Measurements from ENCODE around the gene SIK3. TPM values are rescaled to one million over a fixed set of nuclear protein-coding genes. Genes with fewer than 3 reads are reported as not detected.

Gene SIK3
- total RNA-seq, 1 donor = 25.7 TPM

DNA sequence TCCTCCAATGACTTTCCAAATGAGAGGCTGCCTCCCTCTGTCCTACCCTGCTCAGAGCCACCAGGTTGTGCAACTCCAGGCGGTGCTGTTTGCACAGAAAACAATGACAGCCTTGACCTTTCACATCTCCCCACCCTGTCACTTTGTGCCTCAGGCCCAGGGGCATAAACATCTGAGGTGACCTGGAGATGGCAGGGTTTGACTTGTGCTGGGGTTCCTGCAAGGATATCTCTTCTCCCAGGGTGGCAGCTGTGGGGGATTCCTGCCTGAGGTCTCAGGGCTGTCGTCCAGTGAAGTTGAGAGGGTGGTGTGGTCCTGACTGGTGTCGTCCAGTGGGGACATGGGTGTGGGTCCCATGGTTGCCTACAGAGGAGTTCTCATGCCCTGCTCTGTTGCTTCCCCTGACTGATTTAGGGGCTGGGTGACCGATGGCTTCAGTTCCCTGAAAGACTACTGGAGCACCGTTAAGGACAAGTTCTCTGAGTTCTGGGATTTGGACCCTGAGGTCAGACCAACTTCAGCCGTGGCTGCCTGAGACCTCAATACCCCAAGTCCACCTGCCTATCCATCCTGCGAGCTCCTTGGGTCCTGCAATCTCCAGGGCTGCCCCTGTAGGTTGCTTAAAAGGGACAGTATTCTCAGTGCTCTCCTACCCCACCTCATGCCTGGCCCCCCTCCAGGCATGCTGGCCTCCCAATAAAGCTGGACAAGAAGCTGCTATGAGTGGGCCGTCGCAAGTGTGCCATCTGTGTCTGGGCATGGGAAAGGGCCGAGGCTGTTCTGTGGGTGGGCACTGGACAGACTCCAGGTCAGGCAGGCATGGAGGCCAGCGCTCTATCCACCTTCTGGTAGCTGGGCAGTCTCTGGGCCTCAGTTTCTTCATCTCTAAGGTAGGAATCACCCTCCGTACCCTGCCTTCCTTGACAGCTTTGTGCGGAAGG is 265.6 kb downstream of the SIK3 start:
- H3K36me3 ChIP-seq (ENCODE audit: insufficient read depth, low read length) = no peaks in the 10 kb centered on the region
- H3K9me3 ChIP-seq (ENCODE audit: low read depth, low read length) = no peaks in the 10 kb centered on the region
- H2AFZ ChIP-seq (ENCODE audit: low read length) = no peak overlapping the region
- H3K4me1 ChIP-seq (ENCODE audit: insufficient read depth, low read length) = peaks cover 9% of the 10 kb centered on the region
- no peak overlapping the region for H3K4me3 ChIP-seq (ENCODE audit: insufficient read depth, low read length)
- no peaks in the 10 kb centered on the region for H4K20me1 ChIP-seq (ENCODE audit: insufficient read depth, low read length)
- DNase-seq (ENCODE audit: insufficient read length, low spot score, missing footprints) = peak; percentile 79
- H3K4me2 ChIP-seq (ENCODE audit: insufficient read depth, low read length) = no peak overlapping the region
- no peaks in the 10 kb centered on the region for H3K79me2 ChIP-seq (ENCODE audit: insufficient read depth, low read length)
- no peak for TF ChIP-seq CTCF (IDR thresholded peaks at IDR 0.05; ENCODE audit: extremely low read depth, low read depth, low read length)
- no peaks in the 10 kb centered on the region for H3K27me3 ChIP-seq (ENCODE audit: insufficient read depth, low read length)
- H3K27ac ChIP-seq (ENCODE audit: low read depth, low read length) = no peak overlapping the region

DNA sequence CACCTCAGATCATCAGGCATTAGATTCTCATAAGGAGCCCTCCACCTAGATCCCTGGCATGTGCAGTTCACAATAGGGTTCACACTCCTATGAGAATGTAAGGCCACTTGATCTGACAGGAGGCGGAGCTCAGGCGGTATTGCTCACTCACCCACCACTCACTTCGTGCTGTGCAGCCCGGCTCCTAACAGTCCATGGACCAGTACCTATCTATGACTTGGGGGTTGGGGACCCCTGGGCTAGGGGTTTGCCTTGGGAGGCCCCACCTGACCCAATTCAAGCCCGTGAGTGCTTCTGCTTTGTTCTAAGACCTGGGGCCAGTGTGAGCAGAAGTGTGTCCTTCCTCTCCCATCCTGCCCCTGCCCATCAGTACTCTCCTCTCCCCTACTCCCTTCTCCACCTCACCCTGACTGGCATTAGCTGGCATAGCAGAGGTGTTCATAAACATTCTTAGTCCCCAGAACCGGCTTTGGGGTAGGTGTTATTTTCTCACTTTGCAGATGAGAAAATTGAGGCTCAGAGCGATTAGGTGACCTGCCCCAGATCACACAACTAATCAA is 266.4 kb downstream of the SIK3 start:
- Histone ChIP-seq H3K9me3 (ENCODE audit: low read depth, low read length) (no peaks in the 10 kb centered on the region), H3K4me2 (ENCODE audit: insufficient read depth, low read length) (no peak overlapping the region), H3K4me1 (ENCODE audit: insufficient read depth, low read length) (peaks cover 9% of the 10 kb centered on the region), H2AFZ (ENCODE audit: low read length) (no peak overlapping the region), H3K27ac (ENCODE audit: low read depth, low read length) (no peak overlapping the region), H3K79me2 (ENCODE audit: insufficient read depth, low read length) (no peaks in the 10 kb centered on the region), H3K27me3 (ENCODE audit: insufficient read depth, low read length) (no peaks in the 10 kb centered on the region), H3K36me3 (ENCODE audit: insufficient read depth, low read length) (no peaks in the 10 kb centered on the region), H4K20me1 (ENCODE audit: insufficient read depth, low read length) (no peaks in the 10 kb centered on the region), H3K4me3 (ENCODE audit: insufficient read depth, low read length) (no peak overlapping the region)
- no peak for DNase-seq (ENCODE audit: insufficient read length, low spot score, missing footprints)
- TF ChIP-seq CTCF (IDR thresholded peaks at IDR 0.05; ENCODE audit: extremely low read depth, low read depth, low read length) = no peak

GRCh38 chr11:116830184-116830912 is 267.9 kb downstream of the SIK3 start:
- H3K4me2 ChIP-seq (ENCODE audit: insufficient read depth, low read length) = no peak overlapping the region
- peaks cover 9% of the 10 kb centered on the region for H3K4me1 ChIP-seq (ENCODE audit: insufficient read depth, low read length)
- no peak overlapping the region for H3K4me3 ChIP-seq (ENCODE audit: insufficient read depth, low read length)
- no peak for TF ChIP-seq CTCF (IDR thresholded peaks at IDR 0.05; ENCODE audit: extremely low read depth, low read depth, low read length)
- H3K36me3 ChIP-seq (ENCODE audit: insufficient read depth, low read length) = no peaks in the 10 kb centered on the region
- no peaks in the 10 kb centered on the region for H3K27me3 ChIP-seq (ENCODE audit: insufficient read depth, low read length)
- no peaks in the 10 kb centered on the region for H4K20me1 ChIP-seq (ENCODE audit: insufficient read depth, low read length)
- H3K79me2 ChIP-seq (ENCODE audit: insufficient read depth, low read length) = no peaks in the 10 kb centered on the region
- no peaks in the 10 kb centered on the region for H3K9me3 ChIP-seq (ENCODE audit: low read depth, low read length)
- H2AFZ ChIP-seq (ENCODE audit: low read length) = no peak overlapping the region
- DNase-seq (ENCODE audit: insufficient read length, low spot score, missing footprints) = no peak
- no peak overlapping the region for H3K27ac ChIP-seq (ENCODE audit: low read depth, low read length)

Data from osteoblast (primary cell).